HG03520 (cell line): ENCODE results near the gene NAB2.
A peak's percentile ranks its signal among the peaks of the same experiment; 100 is the strongest.
"Not testable (repeated sequence)": the region's sequence is repeated elsewhere in the genome, so short reads cannot be mapped to it uniquely, and the experiment has no call there.

Experiments used
- ATAC-seq: cut with Tn5 transposase; IDR thresholded peaks from one replicate; pipeline ENCODE4 v1.9.1; 2021; ENCODE audit warnings: mild to moderate bottlenecking, moderate library complexity; ENCODE audit not compliant: unreplicated experiment

NAB2 gene

GRCh38 chr12:57088354-57089270 is at the start of gene NAB2:
Gene NAB2, plus strand, starts transcription at chr12:57089114. Its CDS starts 158 bp downstream, at chr12:57089272.
- peak; percentile 34 for ATAC-seq

- ATAC-seq, result no peak
These were observed 48.7 kb upstream of the NAB2 start for GRCh38 chr12:57040211-57040610.

GRCh38 chr12:57040750-57041149 is 48.2 kb upstream of the NAB2 start:
- ATAC-seq, result no peak

- no peak for ATAC-seq
These were observed 46.2 kb upstream of the NAB2 start for GRCh38 chr12:57042695-57043094.

- no peak for ATAC-seq
These were observed 44.4 kb upstream of the NAB2 start for GRCh38 chr12:57044468-57044867.

GRCh38 chr12:57044889-57045288 is 44.0 kb upstream of the NAB2 start:
- ATAC-seq, result no peak

- no peak for ATAC-seq
These were observed 42.7 kb upstream of the NAB2 start for GRCh38 chr12:57046086-57046791.

GRCh38 chr12:57046947-57047890 is 41.7 kb upstream of the NAB2 start:
- ATAC-seq, result no peak

- ATAC-seq, result no peak
These were observed 40.9 kb upstream of the NAB2 start for GRCh38 chr12:57047981-57048380.

GRCh38 chr12:57048423-57049118 is 40.3 kb upstream of the NAB2 start:
- no peak for ATAC-seq

GRCh38 chr12:57049119-57049446 is 39.8 kb upstream of the NAB2 start:
- ATAC-seq, result no peak

- ATAC-seq, result no peak
These were observed 39.0 kb upstream of the NAB2 start, which contains the start of gene MYO1A for GRCh38 chr12:57049890-57050289. Gene MYO1A, minus strand, starts transcription at chr12:57050129. Its CDS starts 1,806 bp downstream, at chr12:57048323.

- ATAC-seq, result no peak
These were observed 37.9 kb upstream of the NAB2 start for GRCh38 chr12:57051011-57051410.

GRCh38 chr12:57053146-57053545 is 35.8 kb upstream of the NAB2 start:
- ATAC-seq, result not testable (repeated sequence)

GRCh38 chr12:57053901-57054300 is 35.0 kb upstream of the NAB2 start:
- ATAC-seq, result not testable (repeated sequence)

GRCh38 chr12:57055824-57056223 is 33.1 kb upstream of the NAB2 start:
- no peak for ATAC-seq

GRCh38 chr12:57057067-57057751 is 31.7 kb upstream of the NAB2 start:
- ATAC-seq, result no peak

GRCh38 chr12:57058454-57058853 is 30.5 kb upstream of the NAB2 start:
- no peak for ATAC-seq

- peak; percentile 73 for ATAC-seq
These were observed 24.8 kb upstream of the NAB2 start for GRCh38 chr12:57063991-57064685.
